HCT116 (cell line): Measurements from ENCODE around the gene NCKAP5. TPM values are rescaled to one million over a fixed set of nuclear protein-coding genes. Genes with fewer than 3 reads are reported as not detected.

ENCODE experiments used
- ATAC-seq: fragments of 200-7000 bp; cut with Tn5 transposase; 2 replicates; pipeline ENCODE4 v1.9.1; 2020; ENCODE audit warnings: mild to moderate bottlenecking, moderate library complexity
- BruUV-seq: library from RNA; stranded (reverse); fragments of 400-500 nt; replicated peaks from 2 replicates; lab custom pipeline; 2021; lab: Mats Ljungman, UMichigan
- CTCF ChIA-PET: fragments of 300-600 bp; sonication (Branson Sonifier 250); formaldehyde crosslinking; loops from one replicate; lab custom pipeline; 2021; ENCODE audit warnings: antibody characterized with exemption; lab: Charles Lee
- POLR2A ChIA-PET: fragments of 300-600, 350-600 bp; sonication (Branson Sonifier 250); formaldehyde crosslinking; loops from one replicate; lab custom pipeline; 2021; ENCODE audit warnings: antibody characterized with exemption; lab: Charles Lee
- RAD21 ChIA-PET, 2 experiments: fragments of 300-600 bp; sonication (Branson Sonifier 250); formaldehyde crosslinking; loops; one replicate each; lab custom pipeline; 2023; ENCODE audit warnings: low total read pairs in 2 of 2; ENCODE audit not compliant: uncharacterized antibody in 2 of 2, unreplicated experiment in 2 of 2, low non-redundant PET in 1 of 2; lab: Charles Lee
- DNase-seq: peaks from one replicate; pipeline ENCODE4 v3.0.0-alpha.2; 2010; ENCODE audit warnings: low read depth, low spot score
- H2AFZ ChIP-seq: fragments of 200-600 bp; shearing (Covaris generic), sonication (generic); 2 replicates; pipeline ENCODE4 v1.6.1; 2017; ENCODE audit warnings: low read depth, mixed run types, mixed read lengths, antibody characterized with exemption, low read length; ENCODE audit not compliant: poor library complexity, severe bottlenecking
- H3K27ac ChIP-seq: 2 replicates; pipeline ENCODE4 v1.5.1; 2012; ENCODE audit warnings: low read depth, low read length
- H3K27me3 ChIP-seq: fragments of 200-600 bp; sonication (generic); 2 replicates; pipeline ENCODE4 v1.6.1; 2016; ENCODE audit warnings: mixed run types, low read length, mixed read lengths; ENCODE audit not compliant: insufficient read depth
- H3K36me3 ChIP-seq, 2 experiments: fragments of 200-500 bp in 1 of 2; fragments of 200-600 bp in 1 of 2; sonication (Bioruptor generic) in 1 of 2; sonication (generic) in 1 of 2; 2 replicates each; pipeline versions ENCODE4 v1.5.1 to v1.6.1; 2014 to 2016; ENCODE audit warnings: low read length in 2 of 2, inconsistent platforms in 1 of 2, mixed read lengths in 1 of 2, mixed run types in 1 of 2; ENCODE audit not compliant: insufficient read depth in 2 of 2, control insufficient read depth in 1 of 2
- H3K4me1 ChIP-seq, 2 experiments: fragments of 200-600 bp in 1 of 2; sonication (generic) in 1 of 2; 2 replicates each; pipeline versions ENCODE4 v1.5.1 to v1.6.1; 2012 to 2017; ENCODE audit warnings: low read length in 2 of 2, inconsistent platforms in 1 of 2, mild to moderate bottlenecking in 1 of 2, mixed read lengths in 1 of 2, mixed run types in 1 of 2, moderate library complexity in 1 of 2; ENCODE audit not compliant: insufficient read depth in 2 of 2, control insufficient read depth in 1 of 2
- H3K4me2 ChIP-seq: fragments of 200-600 bp; sonication (generic); 2 replicates; pipeline ENCODE4 v1.6.1; 2017; ENCODE audit warnings: mixed run types, low read length, mixed read lengths
- H3K4me3 ChIP-seq, 2 experiments: fragments of 200-600 bp in 1 of 2; sonication (generic) in 1 of 2; replicated peaks in 1 of 2; 2 replicates each; pipeline ENCODE4 v1.5.1; 2011 to 2016; ENCODE audit warnings: low read length in 2 of 2, control low read depth in 1 of 2, low read depth in 1 of 2, mild to moderate bottlenecking in 1 of 2, mixed read lengths in 1 of 2, mixed run types in 1 of 2
- H3K79me2 ChIP-seq: fragments of 200-600 bp; sonication (generic); 2 replicates; pipeline ENCODE4 v1.6.1; 2017; ENCODE audit warnings: mild to moderate bottlenecking, mixed run types, low read length, moderate library complexity, mixed read lengths; ENCODE audit not compliant: insufficient read depth
- H3K9ac ChIP-seq: fragments of 200-600 bp; sonication (generic); 2 replicates; pipeline ENCODE4 v1.6.1; 2016; ENCODE audit warnings: low read length, mixed read lengths
- H3K9me2 ChIP-seq: fragments of 200-600 bp; sonication (generic), shearing (Covaris generic); 2 replicates; pipeline ENCODE4 v1.6.1; 2017; ENCODE audit warnings: mixed run types, mild to moderate bottlenecking, moderate library complexity; ENCODE audit not compliant: insufficient read depth
- H3K9me3 ChIP-seq, 2 experiments: fragments of 200-500 bp in 1 of 2; fragments of 200-600 bp in 1 of 2; sonication (Bioruptor generic) in 1 of 2; sonication (generic) in 1 of 2; 2 replicates each; pipeline ENCODE4 v1.6.1; 2014 to 2017; ENCODE audit warnings: low read length in 2 of 2, mixed read lengths in 2 of 2, inconsistent platforms in 1 of 2, low read depth in 1 of 2, mild to moderate bottlenecking in 1 of 2, mixed run types in 1 of 2, moderate library complexity in 1 of 2; ENCODE audit not compliant: control insufficient read depth in 1 of 2, insufficient read depth in 1 of 2
- H4K20me1 ChIP-seq: fragments of 200-600 bp; sonication (generic), shearing (Covaris generic); 2 replicates; pipeline ENCODE4 v1.6.1; 2017; ENCODE audit warnings: mixed run types, mild to moderate bottlenecking, moderate library complexity; ENCODE audit not compliant: insufficient read depth
- CBX3 ChIP-seq: IDR thresholded peaks from 2 replicates; pipeline ENCODE4 v1.6.1; 2012; ENCODE audit warnings: low read depth
- ELF1 ChIP-seq: IDR thresholded peaks from 2 replicates; pipeline ENCODE4 v1.6.1; 2012; ENCODE audit warnings: low read depth, borderline replicate concordance
- EZH2 ChIP-seq: fragments of 200-600 bp; sonication (generic); IDR thresholded peaks from 2 replicates; pipeline ENCODE4 v1.6.1; 2017; ENCODE audit warnings: antibody characterized with exemption, mixed run types
- EZH2phosphoT487 ChIP-seq: fragments of 200-600 bp; IDR thresholded peaks from 2 replicates; pipeline ENCODE4 v1.6.1; 2018; ENCODE audit warnings: antibody characterized with exemption, borderline replicate concordance
- JUND ChIP-seq: IDR thresholded peaks from 2 replicates; pipeline ENCODE4 v1.6.1; 2012
- SIN3A ChIP-seq: IDR thresholded peaks from 2 replicates; pipeline ENCODE4 v1.6.1; 2012; ENCODE audit warnings: low read depth
- TCF7L2 ChIP-seq: IDR thresholded peaks from 2 replicates; pipeline ENCODE4 v1.7.0; 2011; ENCODE audit warnings: borderline replicate concordance, inconsistent platforms; ENCODE audit not compliant: insufficient read depth, insufficient read length; ENCODE audit errors: extremely low read depth
- ZNF274 ChIP-seq: fragments of 200-500 bp; sonication (Bioruptor generic); IDR thresholded peaks from 2 replicates; pipeline ENCODE4 v1.6.1; 2014; ENCODE audit warnings: mild to moderate bottlenecking, low read depth, low read length, inconsistent platforms
- intact Hi-C: fragments of 100-400 bp; cut with micrococcal nuclease; formaldehyde crosslinking; loops from 2 replicates; pipeline ENCODE4 v1.10.0; 2022
- total RNA-seq: library from RNA; stranded (reverse); gene quantifications from one replicate; pipeline ENCODE4 v1.2.1, GENCODE V29; 2021; ENCODE audit not compliant: unreplicated experiment
- TF ChIP-seq, protein P1 (sequence below), 3 experiments: fragments of 200-600 bp in 1 of 3; sonication (generic) in 1 of 3; IDR thresholded peaks in 2 of 3; conservative IDR thresholded peaks in 1 of 3; 2 replicates each; pipeline ENCODE4 v1.5.1; 2012 to 2017; ENCODE audit warnings: low read depth in 2 of 3, low read length in 2 of 3, antibody characterized with exemption in 1 of 3, borderline replicate concordance in 1 of 3, control low read depth in 1 of 3, mild to moderate bottlenecking in 1 of 3, mixed read lengths in 1 of 3, mixed run types in 1 of 3, moderate library complexity in 1 of 3; ENCODE audit not compliant: insufficient read depth in 1 of 3
- TF ChIP-seq, protein P2 (sequence below): IDR thresholded peaks from 2 replicates; pipeline ENCODE4 v1.6.1; 2012
- TF ChIP-seq, protein P3 (sequence below): IDR thresholded peaks from 2 replicates; pipeline ENCODE4 v1.6.1; 2011; ENCODE audit warnings: mild to moderate bottlenecking, low read length, moderate library complexity; ENCODE audit not compliant: insufficient replicate concordance; ENCODE audit errors: extremely low read depth

The NCKAP5 gene
- total RNA-seq, 1 experiment from 2014 or later, result 0.30 TPM

DNA sequence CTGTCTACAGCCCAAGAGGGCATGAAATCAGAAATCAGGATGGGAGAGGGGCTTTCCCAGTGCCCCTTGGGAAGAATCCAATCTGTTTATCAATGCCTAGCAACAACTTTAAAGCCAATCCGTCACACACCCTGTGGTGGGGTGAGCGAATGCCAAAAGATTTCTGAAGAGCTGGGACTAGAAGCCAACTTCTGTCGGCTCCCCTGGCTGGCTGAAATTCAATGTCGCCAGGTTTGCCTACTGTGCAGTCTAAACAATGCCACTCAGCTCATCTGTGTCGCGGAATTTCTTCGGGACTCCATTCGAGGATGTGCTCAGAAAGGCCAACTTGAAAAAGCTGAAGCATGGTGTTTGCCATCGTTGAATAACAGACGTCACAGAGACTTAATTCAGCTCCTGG is 31.5 kb upstream of the NCKAP5 start:
- CTCF ChIA-PET, result no interaction called here
- BruUV-seq, result no TSS peak
- RAD21 ChIA-PET, result no interaction called here
- POLR2A ChIA-PET, result no interaction called here
- Histone ChIP-seq H3K27ac (no peak overlapping the region), H3K36me3 (no peaks in the 10 kb centered on the region), H2AFZ (no peak overlapping the region), H3K9me2 (no peaks in the 10 kb centered on the region), H4K20me1 (no peaks in the 10 kb centered on the region), H3K9ac (no peak overlapping the region), H3K4me3 (no peak overlapping the region), H3K9me3 (no peaks in the 10 kb centered on the region), H3K27me3 (no peaks in the 10 kb centered on the region), H3K4me1 (no peaks in the 10 kb centered on the region), H3K4me2 (no peak overlapping the region), H3K79me2 (no peaks in the 10 kb centered on the region)
- TF ChIP-seq, protein P1, sequence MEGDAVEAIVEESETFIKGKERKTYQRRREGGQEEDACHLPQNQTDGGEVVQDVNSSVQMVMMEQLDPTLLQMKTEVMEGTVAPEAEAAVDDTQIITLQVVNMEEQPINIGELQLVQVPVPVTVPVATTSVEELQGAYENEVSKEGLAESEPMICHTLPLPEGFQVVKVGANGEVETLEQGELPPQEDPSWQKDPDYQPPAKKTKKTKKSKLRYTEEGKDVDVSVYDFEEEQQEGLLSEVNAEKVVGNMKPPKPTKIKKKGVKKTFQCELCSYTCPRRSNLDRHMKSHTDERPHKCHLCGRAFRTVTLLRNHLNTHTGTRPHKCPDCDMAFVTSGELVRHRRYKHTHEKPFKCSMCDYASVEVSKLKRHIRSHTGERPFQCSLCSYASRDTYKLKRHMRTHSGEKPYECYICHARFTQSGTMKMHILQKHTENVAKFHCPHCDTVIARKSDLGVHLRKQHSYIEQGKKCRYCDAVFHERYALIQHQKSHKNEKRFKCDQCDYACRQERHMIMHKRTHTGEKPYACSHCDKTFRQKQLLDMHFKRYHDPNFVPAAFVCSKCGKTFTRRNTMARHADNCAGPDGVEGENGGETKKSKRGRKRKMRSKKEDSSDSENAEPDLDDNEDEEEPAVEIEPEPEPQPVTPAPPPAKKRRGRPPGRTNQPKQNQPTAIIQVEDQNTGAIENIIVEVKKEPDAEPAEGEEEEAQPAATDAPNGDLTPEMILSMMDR (IDR thresholded peaks at IDR 0.05 in 2 of 3, conservative IDR thresholded peaks at IDR 0.05 in 1 of 3; ENCODE audit: borderline replicate concordance in 1 of 3, insufficient read depth in 1 of 3, low read depth in 2 of 3, low read length in 2 of 3), result no peak
- TF ChIP-seq, protein P2, sequence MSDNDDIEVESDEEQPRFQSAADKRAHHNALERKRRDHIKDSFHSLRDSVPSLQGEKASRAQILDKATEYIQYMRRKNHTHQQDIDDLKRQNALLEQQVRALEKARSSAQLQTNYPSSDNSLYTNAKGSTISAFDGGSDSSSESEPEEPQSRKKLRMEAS, result no peak
- no peak for ATAC-seq
- intact Hi-C loops, result no loop called here
- no peak for DNase-seq

DNA sequence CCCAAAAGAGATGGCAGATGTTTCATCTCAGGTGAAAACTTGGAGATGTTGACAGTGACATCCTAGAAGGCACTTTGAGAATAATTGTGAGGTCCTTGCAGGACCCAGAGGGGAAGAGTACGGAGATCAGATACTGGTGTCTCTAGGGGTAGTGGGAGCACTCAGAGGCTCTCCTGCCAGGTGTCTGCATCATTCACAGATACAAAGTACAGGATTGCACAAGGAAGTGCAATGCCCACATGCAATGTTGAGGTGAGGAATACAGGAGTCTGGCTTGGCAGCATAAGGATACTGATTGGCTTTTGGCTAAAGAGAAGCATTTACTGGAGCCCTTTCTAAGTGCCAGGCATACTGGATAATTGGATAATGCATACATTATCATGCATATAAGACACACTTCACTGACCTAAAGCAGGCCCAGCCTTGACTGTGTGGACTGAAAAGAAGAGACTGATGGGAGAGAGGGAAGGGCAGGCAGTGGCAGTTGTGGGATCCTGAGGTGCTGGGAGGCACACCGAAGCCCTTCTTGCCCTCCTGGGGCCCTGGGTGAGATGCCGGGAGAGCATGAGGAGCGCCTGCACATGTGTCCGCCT is 31.0 kb upstream of the NCKAP5 start:
- Histone ChIP-seq H3K9me3 (no peaks in the 10 kb centered on the region), H3K4me2 (no peak overlapping the region), H3K27ac (no peak overlapping the region), H3K4me3 (no peak overlapping the region), H2AFZ (no peak overlapping the region), H4K20me1 (no peaks in the 10 kb centered on the region), H3K9me2 (no peaks in the 10 kb centered on the region), H3K79me2 (no peaks in the 10 kb centered on the region), H3K36me3 (no peaks in the 10 kb centered on the region), H3K27me3 (no peaks in the 10 kb centered on the region), H3K4me1 (no peaks in the 10 kb centered on the region), H3K9ac (no peak overlapping the region)
- intact Hi-C loops, result no loop called here
- RAD21 ChIA-PET, result no interaction called here
- POLR2A ChIA-PET, result no interaction called here
- CTCF ChIA-PET, result no interaction called here
- DNase-seq (no peak), ATAC-seq (no peak)
- BruUV-seq, result no TSS peak
- no peak for TF ChIP-seq TCF7L2
- TF ChIP-seq JUND, result no peak
- TF ChIP-seq ZNF274, result no peak
- TF ChIP-seq, protein P2, result no peak
- no peak for TF ChIP-seq ELF1
- TF ChIP-seq SIN3A, result no peak
- TF ChIP-seq, protein P1 (IDR thresholded peaks at IDR 0.05 in 2 of 3, conservative IDR thresholded peaks at IDR 0.05 in 1 of 3; ENCODE audit: borderline replicate concordance in 1 of 3, insufficient read depth in 1 of 3, low read depth in 2 of 3, low read length in 2 of 3), result no peak
- TF ChIP-seq, protein P3, sequence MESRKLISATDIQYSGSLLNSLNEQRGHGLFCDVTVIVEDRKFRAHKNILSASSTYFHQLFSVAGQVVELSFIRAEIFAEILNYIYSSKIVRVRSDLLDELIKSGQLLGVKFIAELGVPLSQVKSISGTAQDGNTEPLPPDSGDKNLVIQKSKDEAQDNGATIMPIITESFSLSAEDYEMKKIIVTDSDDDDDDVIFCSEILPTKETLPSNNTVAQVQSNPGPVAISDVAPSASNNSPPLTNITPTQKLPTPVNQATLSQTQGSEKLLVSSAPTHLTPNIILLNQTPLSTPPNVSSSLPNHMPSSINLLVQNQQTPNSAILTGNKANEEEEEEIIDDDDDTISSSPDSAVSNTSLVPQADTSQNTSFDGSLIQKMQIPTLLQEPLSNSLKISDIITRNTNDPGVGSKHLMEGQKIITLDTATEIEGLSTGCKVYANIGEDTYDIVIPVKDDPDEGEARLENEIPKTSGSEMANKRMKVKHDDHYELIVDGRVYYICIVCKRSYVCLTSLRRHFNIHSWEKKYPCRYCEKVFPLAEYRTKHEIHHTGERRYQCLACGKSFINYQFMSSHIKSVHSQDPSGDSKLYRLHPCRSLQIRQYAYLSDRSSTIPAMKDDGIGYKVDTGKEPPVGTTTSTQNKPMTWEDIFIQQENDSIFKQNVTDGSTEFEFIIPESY, result no peak
- TF ChIP-seq EZH2, result no peak
- TF ChIP-seq EZH2phosphoT487, result no peak
- no peak for TF ChIP-seq CBX3
